A549 (cell line): Measurements from ENCODE around the gene NEURL2.

Experiments
- CBX2 ChIP-seq: fragments of 200-600 bp; sonication (generic); IDR thresholded peaks from 2 replicates; pipeline ENCODE4 v1.6.1; 2016; ENCODE audit warnings: low read depth, mild to moderate bottlenecking, borderline replicate concordance
- CBX8 ChIP-seq: fragments of 200-600 bp; sonication (generic); IDR thresholded peaks from 2 replicates; pipeline ENCODE4 v1.6.1; 2016
- EHF ChIP-seq: fragments of 250-450 bp; sonication (Bioruptor Pico); IDR thresholded peaks from 2 replicates; pipeline ENCODE4 v1.5.0; 2020; ENCODE audit warnings: mild to moderate bottlenecking
- POLR2A ChIP-seq: IDR thresholded peaks from 2 replicates; pipeline ENCODE4 v1.6.1; 2012; ENCODE audit warnings: mild to moderate bottlenecking, low read length
- ZFP36 ChIP-seq: fragments of 450-650 bp; IDR thresholded peaks from 2 replicates; pipeline ENCODE4 v1.6.1; 2014; ENCODE audit warnings: borderline replicate concordance; ENCODE audit not compliant: partially characterized antibody
- TF ChIP-seq, protein P1 (sequence below): fragments of >200 bp; sonication (Bioruptor Twin); formaldehyde crosslinking; IDR thresholded peaks from 3 replicates; pipeline ENCODE4 v1.5.1; 2016
- TF ChIP-seq, protein P2 (sequence below): IDR thresholded peaks from 2 replicates; pipeline ENCODE4 v1.6.1; 2012

DNA sequence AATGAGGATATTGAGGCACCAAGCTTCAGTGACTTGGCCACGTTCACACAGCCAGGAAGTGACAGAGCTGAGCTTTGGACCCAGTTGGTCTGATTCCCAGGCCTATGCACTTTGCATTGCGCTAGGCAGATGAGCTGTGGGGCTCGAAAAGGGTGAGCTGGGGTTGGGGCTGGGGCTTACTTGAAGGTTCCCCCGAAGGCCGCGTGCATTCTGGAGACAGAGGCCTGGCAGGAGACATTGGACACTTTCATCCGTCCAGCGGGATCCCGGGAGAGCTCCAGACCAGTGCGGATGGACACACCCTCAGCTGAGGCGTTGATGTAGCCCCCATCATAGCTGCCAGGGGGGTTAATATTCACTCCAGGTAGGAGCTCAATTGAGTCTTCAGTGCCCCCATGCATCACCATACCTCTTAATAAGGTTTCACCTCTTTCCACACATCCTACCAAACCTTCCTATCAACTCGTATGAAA, 18.4 kb upstream of the NEURL2 start:
- TF ChIP-seq CBX8 = no peak
- TF ChIP-seq, protein P1, sequence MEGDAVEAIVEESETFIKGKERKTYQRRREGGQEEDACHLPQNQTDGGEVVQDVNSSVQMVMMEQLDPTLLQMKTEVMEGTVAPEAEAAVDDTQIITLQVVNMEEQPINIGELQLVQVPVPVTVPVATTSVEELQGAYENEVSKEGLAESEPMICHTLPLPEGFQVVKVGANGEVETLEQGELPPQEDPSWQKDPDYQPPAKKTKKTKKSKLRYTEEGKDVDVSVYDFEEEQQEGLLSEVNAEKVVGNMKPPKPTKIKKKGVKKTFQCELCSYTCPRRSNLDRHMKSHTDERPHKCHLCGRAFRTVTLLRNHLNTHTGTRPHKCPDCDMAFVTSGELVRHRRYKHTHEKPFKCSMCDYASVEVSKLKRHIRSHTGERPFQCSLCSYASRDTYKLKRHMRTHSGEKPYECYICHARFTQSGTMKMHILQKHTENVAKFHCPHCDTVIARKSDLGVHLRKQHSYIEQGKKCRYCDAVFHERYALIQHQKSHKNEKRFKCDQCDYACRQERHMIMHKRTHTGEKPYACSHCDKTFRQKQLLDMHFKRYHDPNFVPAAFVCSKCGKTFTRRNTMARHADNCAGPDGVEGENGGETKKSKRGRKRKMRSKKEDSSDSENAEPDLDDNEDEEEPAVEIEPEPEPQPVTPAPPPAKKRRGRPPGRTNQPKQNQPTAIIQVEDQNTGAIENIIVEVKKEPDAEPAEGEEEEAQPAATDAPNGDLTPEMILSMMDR = no peak
- no peak for TF ChIP-seq EHF
- TF ChIP-seq CBX2 = no peak
- TF ChIP-seq ZFP36 = no peak
- TF ChIP-seq POLR2A = no peak
- TF ChIP-seq, protein P2, sequence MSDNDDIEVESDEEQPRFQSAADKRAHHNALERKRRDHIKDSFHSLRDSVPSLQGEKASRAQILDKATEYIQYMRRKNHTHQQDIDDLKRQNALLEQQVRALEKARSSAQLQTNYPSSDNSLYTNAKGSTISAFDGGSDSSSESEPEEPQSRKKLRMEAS = no peak
